ENCODE measurements around the gene NPC2. TPM values are rescaled to one million over a fixed set of nuclear protein-coding genes. Genes with fewer than 3 reads are reported as not detected.

NPC2 gene
- polyA plus RNA-seq, 2 of the 4 experiments (the other 2 are of a cell fraction) = 97.7 to 457 TPM

DNA sequence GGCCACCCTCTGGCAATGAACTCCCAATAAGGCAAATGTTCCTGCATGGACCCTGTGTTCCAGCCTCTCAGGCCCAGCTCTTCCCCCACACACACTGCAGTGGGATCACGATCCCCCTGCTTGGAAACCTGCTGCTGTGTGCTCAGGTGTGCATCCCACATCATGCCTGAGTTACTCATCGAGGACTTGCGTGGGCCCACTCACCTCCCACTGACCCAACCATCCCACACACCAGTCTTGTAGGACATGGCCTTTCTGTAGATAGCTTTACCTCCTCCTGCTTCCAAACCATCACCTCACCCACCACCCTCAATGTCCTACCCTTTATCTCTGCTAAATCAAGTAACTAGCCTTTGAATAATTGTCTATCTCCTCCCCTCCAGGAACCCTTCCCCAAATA is 24.6 kb downstream of the NPC2 start:
- CTCF ChIA-PET = interaction anchor here (0.6 to 3.3 kb wide), 4 partner anchors 10 to 517 kb away, joined by 3 to 12 read pairs (median 6); no protein-coding TSS in a partner anchor
- 41% methylated on average over 3 of the region's 3 CpGs for WGBS (ENCODE audit: missing lambda C conversion rate)
- no peaks in the 10 kb centered on the region for H3K9me3 ChIP-seq
- FAIRE-seq = no peak
- H3K4me3 ChIP-seq = no peak overlapping the region
- ATAC-seq = no peak
- TF ChIP-seq CBX2 (IDR thresholded peaks at IDR 0.05; ENCODE audit: borderline replicate concordance, low read depth) (no peak), FOSL2 (IDR thresholded peaks at IDR 0.05) (no peak), FOSL2 (CRISPR knock-in tag; IDR thresholded peaks at IDR 0.05) (no peak), JUNB (IDR thresholded peaks at IDR 0.05) (no peak), BCL3 (IDR thresholded peaks at IDR 0.05) (no peak), KDM5A (IDR thresholded peaks at IDR 0.05) (no peak), HEYL (CRISPR knock-in tag; IDR thresholded peaks at IDR 0.05) (no peak), HDAC2 (IDR thresholded peaks at IDR 0.05) (no peak), ZNF302 (CRISPR knock-in tag; IDR thresholded peaks at IDR 0.05) (no peak), RNF2 (IDR thresholded peaks at IDR 0.05; ENCODE audit: borderline replicate concordance, low read depth) (no peak), HOXB5 (CRISPR knock-in tag; IDR thresholded peaks at IDR 0.05) (no peak), MAFK (IDR thresholded peaks at IDR 0.05; ENCODE audit: partially characterized antibody) (no peak)
- TF ChIP-seq, protein P1, sequence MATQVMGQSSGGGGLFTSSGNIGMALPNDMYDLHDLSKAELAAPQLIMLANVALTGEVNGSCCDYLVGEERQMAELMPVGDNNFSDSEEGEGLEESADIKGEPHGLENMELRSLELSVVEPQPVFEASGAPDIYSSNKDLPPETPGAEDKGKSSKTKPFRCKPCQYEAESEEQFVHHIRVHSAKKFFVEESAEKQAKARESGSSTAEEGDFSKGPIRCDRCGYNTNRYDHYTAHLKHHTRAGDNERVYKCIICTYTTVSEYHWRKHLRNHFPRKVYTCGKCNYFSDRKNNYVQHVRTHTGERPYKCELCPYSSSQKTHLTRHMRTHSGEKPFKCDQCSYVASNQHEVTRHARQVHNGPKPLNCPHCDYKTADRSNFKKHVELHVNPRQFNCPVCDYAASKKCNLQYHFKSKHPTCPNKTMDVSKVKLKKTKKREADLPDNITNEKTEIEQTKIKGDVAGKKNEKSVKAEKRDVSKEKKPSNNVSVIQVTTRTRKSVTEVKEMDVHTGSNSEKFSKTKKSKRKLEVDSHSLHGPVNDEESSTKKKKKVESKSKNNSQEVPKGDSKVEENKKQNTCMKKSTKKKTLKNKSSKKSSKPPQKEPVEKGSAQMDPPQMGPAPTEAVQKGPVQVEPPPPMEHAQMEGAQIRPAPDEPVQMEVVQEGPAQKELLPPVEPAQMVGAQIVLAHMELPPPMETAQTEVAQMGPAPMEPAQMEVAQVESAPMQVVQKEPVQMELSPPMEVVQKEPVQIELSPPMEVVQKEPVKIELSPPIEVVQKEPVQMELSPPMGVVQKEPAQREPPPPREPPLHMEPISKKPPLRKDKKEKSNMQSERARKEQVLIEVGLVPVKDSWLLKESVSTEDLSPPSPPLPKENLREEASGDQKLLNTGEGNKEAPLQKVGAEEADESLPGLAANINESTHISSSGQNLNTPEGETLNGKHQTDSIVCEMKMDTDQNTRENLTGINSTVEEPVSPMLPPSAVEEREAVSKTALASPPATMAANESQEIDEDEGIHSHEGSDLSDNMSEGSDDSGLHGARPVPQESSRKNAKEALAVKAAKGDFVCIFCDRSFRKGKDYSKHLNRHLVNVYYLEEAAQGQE (IDR thresholded peaks at IDR 0.05) = no peak
- TF ChIP-seq, protein P2, sequence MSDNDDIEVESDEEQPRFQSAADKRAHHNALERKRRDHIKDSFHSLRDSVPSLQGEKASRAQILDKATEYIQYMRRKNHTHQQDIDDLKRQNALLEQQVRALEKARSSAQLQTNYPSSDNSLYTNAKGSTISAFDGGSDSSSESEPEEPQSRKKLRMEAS (IDR thresholded peaks at IDR 0.05) = no peak
- TF ChIP-seq, protein P3, sequence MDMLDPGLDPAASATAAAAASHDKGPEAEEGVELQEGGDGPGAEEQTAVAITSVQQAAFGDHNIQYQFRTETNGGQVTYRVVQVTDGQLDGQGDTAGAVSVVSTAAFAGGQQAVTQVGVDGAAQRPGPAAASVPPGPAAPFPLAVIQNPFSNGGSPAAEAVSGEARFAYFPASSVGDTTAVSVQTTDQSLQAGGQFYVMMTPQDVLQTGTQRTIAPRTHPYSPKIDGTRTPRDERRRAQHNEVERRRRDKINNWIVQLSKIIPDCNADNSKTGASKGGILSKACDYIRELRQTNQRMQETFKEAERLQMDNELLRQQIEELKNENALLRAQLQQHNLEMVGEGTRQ (IDR thresholded peaks at IDR 0.05) = no peak
- H3K27ac ChIP-seq = no peak overlapping the region
- no peaks in the 10 kb centered on the region for H3K4me1 ChIP-seq
- no peak for DNase-seq (ENCODE audit: low read depth in 1 of 2, low spot score in 1 of 2)
- no peak overlapping the region for H3K4me2 ChIP-seq
- POLR2A ChIA-PET = no interaction called here

GRCh38 chr14:74465335-74465734 is 27.8 kb downstream of the NPC2 start:
- POLR2A ChIA-PET = interaction anchor here (0.5 kb wide), 1 partner anchor 27 kb away, joined by 3 read pairs; no protein-coding TSS in a partner anchor
- ATAC-seq (no peak), DNase-seq (ENCODE audit: low read depth in 1 of 2, low spot score in 1 of 2) (no peak), FAIRE-seq (no peak)
- H3K4me2 ChIP-seq = no peak overlapping the region
- TF ChIP-seq PBX3 (IDR thresholded peaks at IDR 0.05) (no peak), CBX8 (IDR thresholded peaks at IDR 0.05) (no peak), GATA3 (IDR thresholded peaks at IDR 0.05; ENCODE audit: borderline replicate concordance) (no peak), CEBPB (IDR thresholded peaks at IDR 0.05) (no peak), ESRRA (IDR thresholded peaks at IDR 0.05; ENCODE audit: borderline replicate concordance, low read length) (no peak), EHMT2 (IDR thresholded peaks at IDR 0.05; ENCODE audit: low read depth) (no peak), RNF2 (IDR thresholded peaks at IDR 0.05; ENCODE audit: borderline replicate concordance, low read depth) (no peak), POLR2A (IDR thresholded peaks at IDR 0.05; ENCODE audit: low read length) (no peak), RARB (CRISPR knock-in tag; IDR thresholded peaks at IDR 0.05) (no peak), HMGXB4 (CRISPR knock-in tag; IDR thresholded peaks at IDR 0.05; ENCODE audit: borderline replicate concordance) (no peak)
- WGBS (ENCODE audit: missing lambda C conversion rate) = 19% methylated on average over 2 of the region's 2 CpGs
- H3K4me3 ChIP-seq = no peak overlapping the region
- CTCF ChIA-PET = interaction anchor here (0.8 to 2.2 kb wide), 4 partner anchors 8 to 16 kb away, joined by 3 to 9 read pairs (median 4); no protein-coding TSS in a partner anchor
- no peaks in the 10 kb centered on the region for H3K4me1 ChIP-seq
- H3K9me3 ChIP-seq = no peaks in the 10 kb centered on the region
- H3K27ac ChIP-seq = no peak overlapping the region

Data from A549 (cell line).